Natural killer cell (primary cell): ENCODE results near the gene FRS3. TPM values are rescaled to one million over a fixed set of nuclear protein-coding genes. Genes with fewer than 3 reads are reported as not detected.
A peak's percentile ranks its signal among the peaks of the same experiment; 100 is the strongest.

ENCODE experiments used
- ATAC-seq, 3 donors: fragments of 150-1000 bp in 2 of 3; fragments of 200-7000 bp in 1 of 3; cut with Tn5 transposase; 1 replicate in 1 of 3; 2 replicates in 2 of 3; pipeline ENCODE4 v1.10.0; 2021; ENCODE audit warnings: mild to moderate bottlenecking in 2 of 3, moderate library complexity in 2 of 3
- DNase-seq, 2 donors: peaks; one replicate each; pipeline versions ENCODE4 v3.0.0 to v3.0.0-alpha.2; 2013 to 2021; ENCODE audit warnings: mixed read lengths in 1 of 2
- H3K27ac ChIP-seq: one replicate; pipeline ENCODE4 v1.5.1; 2013; ENCODE audit warnings: mild to moderate bottlenecking, low read length
- H3K27me3 ChIP-seq: one replicate; pipeline ENCODE4 v1.6.1; 2013; ENCODE audit warnings: low read length; ENCODE audit not compliant: control insufficient read depth, insufficient read depth
- H3K36me3 ChIP-seq: one replicate; pipeline ENCODE4 v1.6.1; 2013; ENCODE audit warnings: low read length; ENCODE audit not compliant: control insufficient read depth, insufficient read depth
- H3K4me1 ChIP-seq: one replicate; pipeline ENCODE4 v1.6.1; 2013; ENCODE audit warnings: low read length; ENCODE audit not compliant: control insufficient read depth, insufficient read depth
- H3K4me3 ChIP-seq: one replicate; pipeline ENCODE4 v1.5.1; 2013; ENCODE audit warnings: low read length
- H3K9me3 ChIP-seq: one replicate; pipeline ENCODE4 v1.6.1; 2013; ENCODE audit warnings: low read length; ENCODE audit not compliant: control insufficient read depth, insufficient read depth
- H3K27ac Mint-ChIP-seq, 2 donors: one replicate each; pipeline ENCODE4 v1.8.0; 2022; ENCODE audit warnings: mild to moderate bottlenecking in 2 of 2, mixed read lengths in 2 of 2, moderate library complexity in 1 of 2
- H3K27me3 Mint-ChIP-seq, 2 donors: one replicate each; pipeline ENCODE4 v1.8.0; 2022; ENCODE audit warnings: low read depth in 2 of 2, mixed read lengths in 2 of 2
- H3K36me3 Mint-ChIP-seq: one replicate; pipeline ENCODE4 v1.8.0; 2022; ENCODE audit warnings: mixed read lengths
- H3K4me1 Mint-ChIP-seq, 2 donors: one replicate each; pipeline ENCODE4 v1.8.0; 2022; ENCODE audit warnings: mixed read lengths in 2 of 2
- H3K4me3 Mint-ChIP-seq: one replicate; pipeline ENCODE4 v1.8.0; 2022; ENCODE audit warnings: mild to moderate bottlenecking, moderate library complexity, mixed read lengths
- H3K9me3 Mint-ChIP-seq, 2 donors: one replicate each; pipeline ENCODE4 v1.8.0; 2022; ENCODE audit warnings: mixed read lengths in 2 of 2
- whole genome bisulfite sequencing: methylation state at CpG from one replicate; pipeline ENCODE4 v1.1.7; 2013; ENCODE audit warnings: missing lambda C conversion rate; ENCODE audit not compliant: insufficient coverage; 5-methylcytosine and 5-hydroxymethylcytosine counted together
- intact Hi-C: fragments of 100-400 bp; cut with micrococcal nuclease; formaldehyde crosslinking; loops from one replicate; pipeline ENCODE4 v1.14.2; 2022
- total RNA-seq, 4 donors: library from RNA; stranded (reverse); fragments of 120-200 nt in 1 of 4; gene quantifications; one replicate each; pipeline versions ENCODE4 v1.2.3 to v1.2.4, GENCODE V29; 2013 to 2022
- TF ChIP-seq, protein P1 (sequence below): fragments of 200-600 bp; IDR thresholded peaks from one replicate; pipeline ENCODE4 v1.8.0; 2022; ENCODE audit warnings: antibody characterized with exemption

FRS3 gene
- total RNA-seq, 3 donors from 2014 or later (not counting 1 experiment from before 2014, with no cell fraction given): 4.5 to 5.7 (median 5.4) TPM

DNA sequence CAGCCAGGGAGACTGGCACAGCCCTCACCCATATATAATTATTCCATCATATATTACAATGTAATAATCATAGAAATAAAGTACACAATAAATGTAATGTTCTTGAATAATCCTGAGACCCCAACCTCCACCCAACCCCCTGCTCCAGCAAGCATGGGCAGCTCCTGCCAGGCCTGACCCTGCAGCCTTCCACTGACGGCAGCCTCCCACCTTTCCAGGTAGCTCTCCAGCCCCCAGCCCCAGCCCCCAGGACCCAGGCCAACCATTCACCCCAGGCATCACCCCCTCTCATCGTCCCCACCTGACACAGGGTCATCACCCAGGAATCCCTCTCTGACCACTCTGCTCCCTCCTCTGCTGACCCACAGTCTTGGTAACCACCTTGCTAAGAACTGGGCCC, 58.9 kb downstream of the FRS3 start:
- TF ChIP-seq, protein P1, sequence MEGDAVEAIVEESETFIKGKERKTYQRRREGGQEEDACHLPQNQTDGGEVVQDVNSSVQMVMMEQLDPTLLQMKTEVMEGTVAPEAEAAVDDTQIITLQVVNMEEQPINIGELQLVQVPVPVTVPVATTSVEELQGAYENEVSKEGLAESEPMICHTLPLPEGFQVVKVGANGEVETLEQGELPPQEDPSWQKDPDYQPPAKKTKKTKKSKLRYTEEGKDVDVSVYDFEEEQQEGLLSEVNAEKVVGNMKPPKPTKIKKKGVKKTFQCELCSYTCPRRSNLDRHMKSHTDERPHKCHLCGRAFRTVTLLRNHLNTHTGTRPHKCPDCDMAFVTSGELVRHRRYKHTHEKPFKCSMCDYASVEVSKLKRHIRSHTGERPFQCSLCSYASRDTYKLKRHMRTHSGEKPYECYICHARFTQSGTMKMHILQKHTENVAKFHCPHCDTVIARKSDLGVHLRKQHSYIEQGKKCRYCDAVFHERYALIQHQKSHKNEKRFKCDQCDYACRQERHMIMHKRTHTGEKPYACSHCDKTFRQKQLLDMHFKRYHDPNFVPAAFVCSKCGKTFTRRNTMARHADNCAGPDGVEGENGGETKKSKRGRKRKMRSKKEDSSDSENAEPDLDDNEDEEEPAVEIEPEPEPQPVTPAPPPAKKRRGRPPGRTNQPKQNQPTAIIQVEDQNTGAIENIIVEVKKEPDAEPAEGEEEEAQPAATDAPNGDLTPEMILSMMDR: no peak
- WGBS: 88% methylated on average over 2 of the region's 2 CpGs
- H3K9me3 Mint-ChIP-seq: no peaks in the 10 kb centered on the region
- DNase-seq (no peak), ATAC-seq (no peak)
- Histone ChIP-seq H3K4me1 (peaks cover 78% of the 10 kb centered on the region), H3K36me3 (peaks cover 4% of the 10 kb centered on the region), H3K27ac (no peak overlapping the region), H3K4me3 (no peak overlapping the region), H3K27me3 (no peaks in the 10 kb centered on the region), H3K9me3 (no peaks in the 10 kb centered on the region)
- H3K4me3 Mint-ChIP-seq: no peak overlapping the region
- peak overlapping the region; percentile 84 to 88 for H3K27ac Mint-ChIP-seq
- intact Hi-C loops: no loop called here
- no peaks in the 10 kb centered on the region for H3K36me3 Mint-ChIP-seq
- H3K27me3 Mint-ChIP-seq: no peaks in the 10 kb centered on the region
- H3K4me1 Mint-ChIP-seq: peaks cover 60 to 82% of the 10 kb centered on the region in 2 donors

DNA sequence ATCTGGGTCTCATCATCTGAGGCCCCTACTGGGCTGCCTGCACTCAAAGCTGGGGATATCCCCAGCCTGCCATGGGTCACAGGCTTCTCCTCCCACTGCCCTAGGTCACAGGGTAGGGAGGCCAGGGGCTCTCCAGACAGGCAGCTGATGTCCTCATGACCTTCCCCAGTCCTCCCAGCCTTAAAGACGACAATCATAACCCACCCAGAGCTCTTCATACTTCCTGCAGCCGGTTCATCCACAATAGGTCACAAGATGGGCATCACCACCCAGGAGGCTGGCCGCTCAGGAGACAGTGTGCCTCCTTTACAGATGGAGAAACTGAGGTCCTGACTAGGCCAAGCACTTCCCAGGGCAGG, 59.5 kb downstream of the FRS3 start:
- peaks cover 59 to 81% of the 10 kb centered on the region in 2 donors for H3K4me1 Mint-ChIP-seq
- Histone ChIP-seq H3K4me1 (peaks cover 76% of the 10 kb centered on the region), H3K27me3 (no peaks in the 10 kb centered on the region), H3K27ac (no peak overlapping the region), H3K4me3 (no peak overlapping the region), H3K36me3 (peaks cover 4% of the 10 kb centered on the region), H3K9me3 (no peaks in the 10 kb centered on the region)
- H3K27ac Mint-ChIP-seq: peak overlapping the region; percentile 45 to 84
- no peak overlapping the region for H3K4me3 Mint-ChIP-seq
- no peak for ATAC-seq
- H3K27me3 Mint-ChIP-seq: no peaks in the 10 kb centered on the region
- no peaks in the 10 kb centered on the region for H3K36me3 Mint-ChIP-seq
- WGBS: 76% methylated on average over 3 of the region's 3 CpGs
- intact Hi-C loops: no loop called here
- DNase-seq: no peak
- TF ChIP-seq, protein P1: no peak
- H3K9me3 Mint-ChIP-seq: no peaks in the 10 kb centered on the region

Other genes with a start within 250 kb of the FRS3 start
- gene FOXP4, start 233.5 kb downstream of the FRS3 start, total RNA-seq: 10 to 100 TPM; 11.2 to 21.1 (median 14.7) TPM
- not detected for gene MDFI, start 141.4 kb downstream of the FRS3 start, total RNA-seq
- 10 to 100 TPM; 56.0 to 66.7 (median 66.2) TPM for gene TFEB, start 44.3 kb downstream of the FRS3 start, total RNA-seq
- gene PGC, start 32.5 kb downstream of the FRS3 start, total RNA-seq: not detected
- gene PRICKLE4, start 882 bp upstream of the FRS3 start, total RNA-seq: not detected
- gene TOMM6, start 7.8 kb upstream of the FRS3 start, total RNA-seq: 100 to 1,000 TPM in 1 of 3 donors, 10 to 100 TPM in 2; 95.0 to 109 (median 96.6) TPM
- 10 to 100 TPM in 2 of 3 donors, 1 to 10 TPM in 1; 6.4 to 15.1 (median 11.5) TPM for gene USP49, start 115.5 kb upstream of the FRS3 start, total RNA-seq
- 10 to 100 TPM in 2 of 3 donors, 1 to 10 TPM in 1; 6.4 to 15.2 (median 15.0) TPM for gene MED20, start 141.2 kb upstream of the FRS3 start, total RNA-seq
- 10 to 100 TPM in 1 of 3 donors, 1 to 10 TPM in 2; 5.4 to 11.6 (median 5.7) TPM for gene BYSL, start 141.6 kb upstream of the FRS3 start, total RNA-seq
- 100 to 1,000 TPM; 409 to 438 (median 438) TPM for gene CCND3, start 161.9 kb upstream of the FRS3 start, total RNA-seq